Fibroblast of lung (primary cell): ENCODE measurements around the gene GPR55.

Experiments used
- CTCF ChIP-seq, 2 donors: IDR thresholded peaks in 1 of 2; conservative IDR thresholded peaks in 1 of 2; 1 replicate in 1 of 2; 2 replicates in 1 of 2; pipeline ENCODE4 v1.5.1; 2011 to 2012; ENCODE audit warnings: low read length in 2 of 2, control low read depth in 1 of 2, inconsistent platforms in 1 of 2, low read depth in 1 of 2, mild to moderate bottlenecking in 1 of 2
- EZH2 ChIP-seq: IDR thresholded peaks from 2 replicates; pipeline ENCODE4 v1.5.1; 2012; ENCODE audit warnings: low read length, control low read depth, mild to moderate bottlenecking; ENCODE audit errors: missing control alignments

DNA sequence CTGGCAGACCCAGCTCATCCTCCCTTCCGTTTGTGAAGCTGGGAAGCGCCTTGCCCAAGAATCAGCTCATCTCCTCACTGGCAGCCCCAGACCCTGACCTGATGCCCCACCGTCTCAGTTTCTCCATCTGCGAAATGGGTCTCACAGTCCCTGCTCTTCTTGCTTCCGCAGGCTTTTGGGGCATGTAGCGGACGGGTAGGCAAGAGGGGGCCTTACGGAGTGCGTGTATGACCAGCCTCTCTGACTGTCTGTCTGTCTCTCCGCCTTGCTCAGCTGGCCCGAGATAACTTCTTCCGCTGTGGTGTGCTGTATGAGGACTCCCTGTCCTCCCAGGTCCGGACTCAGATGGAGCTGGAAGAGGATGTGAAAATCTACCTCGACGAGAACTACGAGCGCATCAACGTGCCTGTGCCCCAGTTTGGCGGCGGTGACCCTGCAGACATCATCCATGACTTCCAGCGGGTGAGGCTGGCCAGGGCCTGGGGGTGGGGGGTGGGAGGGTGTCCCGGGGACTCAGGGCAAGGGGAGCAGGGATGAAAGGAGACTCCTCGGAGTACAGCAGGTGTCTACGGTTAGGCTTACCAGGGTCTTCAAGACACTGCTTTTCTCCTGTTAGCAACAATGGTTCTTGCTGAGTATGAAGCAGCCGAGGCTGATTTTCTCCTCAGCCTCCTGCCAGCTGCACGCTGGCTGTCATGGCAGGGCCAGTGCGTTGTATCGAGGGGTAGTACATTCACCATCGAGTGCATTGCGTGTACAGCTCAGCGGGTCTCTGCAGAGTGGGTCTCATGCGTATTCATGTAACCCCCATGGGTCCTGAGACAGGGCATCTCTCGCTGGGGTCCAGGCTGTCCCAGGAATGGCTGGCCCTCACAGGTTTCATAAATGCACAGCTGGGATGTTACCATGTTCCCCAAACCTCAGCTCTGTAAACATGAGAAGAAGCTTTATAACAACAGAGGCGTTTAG, 49.4 kb downstream of the GPR55 start:
- TF ChIP-seq EZH2 (no peak), CTCF (conservative IDR thresholded peaks at IDR 0.05 in 1 of 2, IDR thresholded peaks at IDR 0.05 in 1 of 2; ENCODE audit: low read depth in 1 of 2, low read length in 2 of 2) (no peak)
